Measurements from ENCODE around the gene BRD4.

GRCh38 chr19:15298847-15299567 is 33.3 kb downstream of the BRD4 start:
- TF ChIP-seq CTCF (IDR thresholded peaks at IDR 0.05 in 4 of 5, conservative IDR thresholded peaks at IDR 0.05 in 1 of 5) (no peak), POLR2A (IDR thresholded peaks at IDR 0.05) (no peak)

Measured in gastrocnemius medialis (tissue), 4 donors.